HG03469 (cell line): ENCODE results near the gene RBMY1A1.
"Not testable (repeated sequence)": the region's sequence is repeated elsewhere in the genome, so short reads cannot be mapped to it uniquely, and the experiment has no call there.

ENCODE experiments used
- ATAC-seq: cut with Tn5 transposase; IDR thresholded peaks from one replicate; pipeline ENCODE4 v1.9.1; 2021; ENCODE audit warnings: mild to moderate bottlenecking, moderate library complexity, moderate number of reproducible peaks; ENCODE audit not compliant: unreplicated experiment

Gene RBMY1A1

GRCh38 chrY:21534579-21534978, at the start of gene RBMY1A1:
TSS of gene RBMY1A1 (plus strand) at chrY:21534879. CDS start at chrY:21536892, 2,013 bp downstream.
- not testable (repeated sequence) for ATAC-seq

GRCh38 chrY:21511038-21511437, 23.6 kb upstream of the RBMY1A1 start, which contains the start of gene RBMY1B:
TSS of gene RBMY1B (plus strand) at chrY:21511338. CDS start at chrY:21513351, 2,013 bp downstream.
- not testable (repeated sequence) for ATAC-seq

GRCh38 chrY:21559316-21559984, 24.8 kb downstream of the RBMY1A1 start:
- peak; percentile 87 for ATAC-seq

GRCh38 chrY:21585449-21585848, 50.8 kb downstream of the RBMY1A1 start:
- ATAC-seq: no peak

- not testable (repeated sequence) for ATAC-seq
These were observed 51.8 kb downstream of the RBMY1A1 start for GRCh38 chrY:21586454-21586853.

- no peak for ATAC-seq
These were observed 57.4 kb downstream of the RBMY1A1 start for GRCh38 chrY:21592059-21592458.

- ATAC-seq: not testable (repeated sequence)
These were observed 61.6 kb downstream of the RBMY1A1 start for GRCh38 chrY:21596287-21596686.
